GM12872 (cell line): ENCODE results near the gene SF3B1.

Experiments used
- CTCF ChIP-seq: IDR thresholded peaks from 3 replicates; pipeline ENCODE4 v1.5.1; 2011; ENCODE audit warnings: low read depth, mild to moderate bottlenecking, low read length, moderate library complexity; ENCODE audit not compliant: insufficient read depth

Gene SF3B1

GRCh38 chr2:197354169-197354558 lies 80.7 kb downstream of the SF3B1 start:
- TF ChIP-seq CTCF, result no peak

GRCh38 chr2:197353393-197354168 lies 81.2 kb downstream of the SF3B1 start:
- TF ChIP-seq CTCF, result no peak

- TF ChIP-seq CTCF, result no peak
These were observed 85.1 kb downstream of the SF3B1 start for GRCh38 chr2:197349699-197350098.

- no peak for TF ChIP-seq CTCF
These were observed 86.0 kb downstream of the SF3B1 start for GRCh38 chr2:197348721-197349360.

GRCh38 chr2:197345846-197346370 lies 88.9 kb downstream of the SF3B1 start:
- TF ChIP-seq CTCF, result no peak

GRCh38 chr2:197340591-197340990 lies 94.2 kb downstream of the SF3B1 start:
- no peak for TF ChIP-seq CTCF
